D721Med (cell line): ENCODE measurements around the gene TCF7L1.

Source experiments
- DNase-seq: peaks from one replicate; pipeline ENCODE4 v3.0.0; 2011; ENCODE audit warnings: low spot score; ENCODE audit not compliant: insufficient read length
- FAIRE-seq: peaks from 2 replicates; lab custom pipeline; 2011; peaks lifted over from hg19 to GRCh38; lab: Jason Lieb, UNC
- CTCF ChIP-seq: IDR thresholded peaks from 2 replicates; pipeline ENCODE4 v1.5.1; 2012; ENCODE audit warnings: mild to moderate bottlenecking, control low read depth; ENCODE audit not compliant: insufficient read depth; ENCODE audit errors: missing control alignments

The TCF7L1 gene

GRCh38 chr2:85257359-85257969, 124.3 kb downstream of the TCF7L1 start:
- FAIRE-seq (no peak), DNase-seq (no peak)
- TF ChIP-seq CTCF, result no peak

DNA sequence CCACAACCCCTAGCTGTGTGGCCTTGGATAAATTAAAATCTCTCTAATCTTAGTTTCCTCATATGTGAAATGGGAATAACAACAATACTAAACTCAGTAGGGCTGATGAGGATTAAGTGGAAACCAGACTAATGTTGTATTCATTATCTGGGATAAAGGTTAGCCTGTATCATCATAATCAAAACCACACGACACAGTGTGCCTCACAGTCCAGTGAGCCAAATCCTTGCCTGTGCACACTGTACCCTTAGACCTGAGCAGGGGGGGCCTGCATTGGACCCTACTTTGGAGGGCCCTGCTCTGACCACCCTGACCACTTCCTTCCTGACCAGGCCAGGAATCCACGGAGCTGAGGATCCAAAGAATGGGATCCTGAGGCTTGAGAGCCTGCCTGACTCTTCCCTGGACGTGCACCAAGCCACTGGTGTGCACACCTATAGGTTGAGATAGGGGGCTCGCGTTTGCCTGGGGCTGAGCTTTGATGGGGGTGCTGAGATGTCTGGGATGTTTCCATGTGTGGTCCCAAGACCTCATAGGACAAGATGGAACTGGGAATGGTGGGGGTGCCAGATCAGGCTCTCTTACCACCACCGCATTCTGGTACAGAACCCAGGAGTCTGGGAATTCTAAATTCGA, 124.9 kb downstream of the TCF7L1 start:
- no peak for FAIRE-seq
- no peak for TF ChIP-seq CTCF
- peak; percentile 47 for DNase-seq

DNA sequence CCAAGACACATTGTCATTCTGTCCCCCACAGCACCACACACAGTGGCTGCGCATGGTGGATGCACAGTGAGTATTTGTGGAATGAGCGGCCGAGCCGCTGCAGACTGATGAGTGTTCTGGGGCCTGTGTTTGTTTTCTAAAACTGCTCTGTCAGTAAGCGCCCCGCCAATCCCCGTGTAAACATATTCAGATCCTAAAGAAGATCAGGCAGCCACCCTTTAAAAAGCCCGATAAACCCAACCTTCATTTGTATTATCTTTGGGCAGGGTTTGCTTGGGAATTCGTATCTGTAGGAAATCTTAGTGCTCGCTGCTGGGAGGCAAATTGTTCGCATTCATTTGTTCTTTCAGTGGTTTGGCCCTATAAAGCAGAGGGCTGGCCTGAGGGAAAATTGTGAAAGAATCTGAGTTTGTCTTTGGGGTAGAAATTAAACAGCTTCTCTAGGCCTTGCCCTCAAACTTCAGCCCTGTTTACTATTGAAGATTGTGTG, 126.0 kb downstream of the TCF7L1 start:
- FAIRE-seq (no peak), DNase-seq (no peak)
- no peak for TF ChIP-seq CTCF

DNA sequence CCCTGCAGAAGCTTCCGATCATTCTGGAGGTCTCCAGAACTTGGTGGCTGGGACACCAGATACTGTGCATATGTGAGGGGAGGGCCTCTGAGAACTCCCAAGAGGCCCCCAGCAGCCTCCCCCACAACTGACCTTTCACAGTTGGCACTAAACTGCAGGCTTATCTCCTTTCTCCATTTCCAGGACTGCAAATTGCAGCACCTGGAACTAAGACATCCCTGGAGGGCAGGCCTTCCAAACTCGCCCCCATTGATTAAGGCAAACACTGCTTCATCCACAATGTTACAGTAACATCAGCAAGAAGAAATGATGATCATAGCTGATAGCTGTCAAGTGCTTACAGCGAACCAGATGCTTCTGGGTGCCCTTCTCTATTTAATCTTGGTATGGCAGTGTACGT, 126.7 kb downstream of the TCF7L1 start:
- no peak for TF ChIP-seq CTCF
- FAIRE-seq, result no peak
- no peak for DNase-seq

DNA sequence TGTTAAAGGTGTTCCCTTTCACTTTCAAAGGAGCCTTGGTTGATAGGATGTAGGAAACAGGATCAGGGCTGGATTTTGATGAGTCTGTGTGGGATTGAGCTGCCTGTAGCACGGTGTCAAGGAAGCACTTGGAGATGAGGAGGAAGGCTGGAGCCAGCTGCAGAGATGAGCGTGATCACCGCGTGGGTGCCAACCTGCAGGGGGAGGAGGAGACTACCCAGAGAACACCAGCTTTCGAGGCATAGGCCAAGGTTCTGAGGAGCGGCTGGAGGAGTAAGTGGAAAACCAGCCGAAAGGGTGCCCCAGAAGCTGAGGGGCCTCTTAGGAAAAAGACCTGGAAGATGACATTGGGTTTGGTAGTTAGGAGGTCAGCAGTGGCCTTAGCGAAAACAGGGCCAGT, 130.4 kb downstream of the TCF7L1 start:
- DNase-seq (no peak), FAIRE-seq (no peak)
- no peak for TF ChIP-seq CTCF

DNA sequence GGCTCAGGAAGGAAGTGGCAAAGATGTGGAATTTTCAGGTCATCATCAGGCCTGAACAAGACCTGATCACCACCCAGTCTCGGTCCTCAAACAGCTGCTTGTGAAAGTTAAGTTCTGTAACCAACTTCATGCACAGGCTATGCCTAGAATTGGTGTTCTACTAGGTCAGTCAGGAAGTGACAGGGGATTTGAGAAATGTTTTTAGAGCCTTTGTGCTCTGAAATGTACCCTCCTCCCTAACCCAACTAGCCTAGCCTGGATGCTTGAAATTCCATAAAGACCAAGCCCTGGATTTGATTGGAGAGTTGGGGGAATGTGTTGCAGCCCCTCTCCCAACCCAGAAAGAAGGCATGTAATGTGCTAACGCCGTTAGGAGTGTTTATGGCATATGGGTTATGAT, 131.3 kb downstream of the TCF7L1 start:
- no peak for TF ChIP-seq CTCF
- DNase-seq, result no peak
- FAIRE-seq, result no peak

- FAIRE-seq (no peak), DNase-seq (no peak)
- TF ChIP-seq CTCF, result no peak
Measured at GRCh38 chr2:85265304-85265703, 132.1 kb downstream of the TCF7L1 start.
